Measurements from ENCODE around the gene PIP5KL1. TPM values are rescaled to one million over a fixed set of nuclear protein-coding genes. Genes with fewer than 3 reads are reported as not detected.

The PIP5KL1 gene
- total RNA-seq, 1 experiment from 2014 or later = 21.9 TPM

DNA sequence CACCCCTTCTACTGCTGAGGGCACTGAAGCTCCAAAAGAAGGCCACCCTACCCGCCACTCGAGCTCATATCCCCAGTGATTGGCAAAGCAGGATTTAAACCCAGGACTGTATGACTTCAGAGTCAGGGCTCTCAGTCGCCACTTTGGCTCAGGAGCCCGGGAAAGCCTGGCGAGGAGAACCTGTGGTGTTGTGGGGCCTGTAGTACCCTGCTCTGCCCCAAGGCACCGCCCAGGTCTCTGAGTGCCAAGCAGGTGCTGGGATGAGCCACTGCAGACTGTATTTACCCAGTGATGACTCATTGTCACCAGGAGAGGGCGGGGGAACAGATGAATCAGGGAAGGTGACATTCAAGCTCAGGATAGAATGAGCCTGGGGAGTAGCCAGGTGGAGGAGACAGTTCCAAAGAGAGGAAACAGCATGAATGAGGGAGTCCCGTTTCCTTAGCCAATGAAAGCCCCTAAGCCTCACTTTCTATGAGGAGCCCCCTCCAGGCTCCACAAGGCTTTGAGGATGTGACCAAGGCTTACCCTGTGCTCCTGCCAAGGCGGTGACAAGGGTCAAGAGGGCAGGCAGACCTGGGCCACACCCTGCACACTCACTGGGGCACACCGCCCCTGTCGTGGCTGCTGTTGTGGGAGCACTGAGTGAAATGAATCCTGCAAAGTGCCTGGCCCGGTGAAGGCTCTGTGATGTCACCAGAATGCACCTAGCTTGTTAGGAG lies 24.9 kb upstream of the PIP5KL1 start:
- BruUV-seq (replicated peaks) = no TSS peak
- peaks cover 92% of the 10 kb centered on the region for H3K79me2 ChIP-seq (ENCODE audit: low read depth)
- DNase-seq = peak; percentile 96 to 97
- peaks cover 53% of the 10 kb centered on the region for H3F3A ChIP-seq (ENCODE audit: insufficient read depth, low read depth)
- H3K4me2 ChIP-seq = peak overlapping the region; percentile 67
- peaks cover 48% of the 10 kb centered on the region for H4K20me1 ChIP-seq (ENCODE audit: insufficient read depth)
- intact Hi-C loops (cut with micrococcal nuclease; ENCODE audit: unreplicated experiment) = loop anchor here (1.0 to 2.0 kb wide), 5 partner anchors 13 to 80 kb away; partner anchors contain the start of gene DPM2
- H3K27me3 ChIP-seq (ENCODE audit: insufficient read depth, low read depth) = no peaks in the 10 kb centered on the region
- H3K9me3 ChIP-seq (ENCODE audit: insufficient read depth, low read depth) = no peaks in the 10 kb centered on the region; the same call in 1 of the 2 replicates
- POLR2A ChIA-PET (ENCODE audit: unreplicated experiment) = interaction anchor here (0.6 to 1.3 kb wide), 5 partner anchors 22 to 123 kb away, joined by 3 to 7 read pairs (median 5); no protein-coding TSS in a partner anchor
- H2AFZ ChIP-seq = no peak overlapping the region
- H3K9me2 ChIP-seq (ENCODE audit: insufficient read depth) = no peaks in the 10 kb centered on the region
- peaks cover 8% of the 10 kb centered on the region; the same call in 1 of the 2 replicates for H3K36me3 ChIP-seq (ENCODE audit: low read depth)
- CTCF ChIA-PET = interaction anchor here (0.5 to 3.0 kb wide), 8 partner anchors 11 to 465 kb away, joined by 3 to 11 read pairs (median 5); partner anchors contain the start of genes CDK9 and CERCAM
- no peak for TF ChIP-seq EZH2 (IDR thresholded peaks at IDR 0.05; ENCODE audit: low read depth)
- TF ChIP-seq, protein P1, sequence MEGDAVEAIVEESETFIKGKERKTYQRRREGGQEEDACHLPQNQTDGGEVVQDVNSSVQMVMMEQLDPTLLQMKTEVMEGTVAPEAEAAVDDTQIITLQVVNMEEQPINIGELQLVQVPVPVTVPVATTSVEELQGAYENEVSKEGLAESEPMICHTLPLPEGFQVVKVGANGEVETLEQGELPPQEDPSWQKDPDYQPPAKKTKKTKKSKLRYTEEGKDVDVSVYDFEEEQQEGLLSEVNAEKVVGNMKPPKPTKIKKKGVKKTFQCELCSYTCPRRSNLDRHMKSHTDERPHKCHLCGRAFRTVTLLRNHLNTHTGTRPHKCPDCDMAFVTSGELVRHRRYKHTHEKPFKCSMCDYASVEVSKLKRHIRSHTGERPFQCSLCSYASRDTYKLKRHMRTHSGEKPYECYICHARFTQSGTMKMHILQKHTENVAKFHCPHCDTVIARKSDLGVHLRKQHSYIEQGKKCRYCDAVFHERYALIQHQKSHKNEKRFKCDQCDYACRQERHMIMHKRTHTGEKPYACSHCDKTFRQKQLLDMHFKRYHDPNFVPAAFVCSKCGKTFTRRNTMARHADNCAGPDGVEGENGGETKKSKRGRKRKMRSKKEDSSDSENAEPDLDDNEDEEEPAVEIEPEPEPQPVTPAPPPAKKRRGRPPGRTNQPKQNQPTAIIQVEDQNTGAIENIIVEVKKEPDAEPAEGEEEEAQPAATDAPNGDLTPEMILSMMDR (conservative IDR thresholded peaks at IDR 0.05) = peak; percentile 68
- H3K4me1 ChIP-seq (replicated peaks; ENCODE audit: insufficient read depth) = peaks cover 59% of the 10 kb centered on the region
- peak overlapping the region; percentile 10; the same call in 1 of the 2 replicates for H3K4me3 ChIP-seq
- peak overlapping the region; percentile 82 for H3K27ac ChIP-seq

GRCh38 chr9:127954831-127955293 lies 24.3 kb upstream of the PIP5KL1 start:
- Histone ChIP-seq H3F3A (ENCODE audit: insufficient read depth, low read depth) (peaks cover 51% of the 10 kb centered on the region), H3K27ac (peak overlapping the region; percentile 82), H3K4me2 (peak overlapping the region; percentile 67), H4K20me1 (ENCODE audit: insufficient read depth) (peaks cover 53% of the 10 kb centered on the region), H3K27me3 (ENCODE audit: insufficient read depth, low read depth) (no peaks in the 10 kb centered on the region), H2AFZ (no peak overlapping the region), H3K36me3 (ENCODE audit: low read depth) (peaks cover 8% of the 10 kb centered on the region; the same call in 1 of the 2 replicates), H3K4me3 (peak overlapping the region; percentile 10; the same call in 1 of the 2 replicates), H3K9me3 (ENCODE audit: insufficient read depth, low read depth) (no peaks in the 10 kb centered on the region; the same call in 1 of the 2 replicates), H3K79me2 (ENCODE audit: low read depth) (peaks cover 92% of the 10 kb centered on the region), H3K9me2 (ENCODE audit: insufficient read depth) (no peaks in the 10 kb centered on the region), H3K4me1 (replicated peaks; ENCODE audit: insufficient read depth) (peaks cover 54% of the 10 kb centered on the region)
- DNase-seq = no peak
- ChIA-PET POLR2A (ENCODE audit: unreplicated experiment) (interaction anchor here (0.6 to 1.3 kb wide), 4 partner anchors 22 to 124 kb away, joined by 3 to 7 read pairs (median 4); no protein-coding TSS in a partner anchor), CTCF (interaction anchor here (0.6 to 3.0 kb wide), 7 partner anchors 12 to 466 kb away, joined by 3 to 11 read pairs (median 4); partner anchors contain the start of gene CERCAM)
- no peak for TF ChIP-seq EZH2 (IDR thresholded peaks at IDR 0.05; ENCODE audit: low read depth)
- TF ChIP-seq, protein P1 (conservative IDR thresholded peaks at IDR 0.05) = no peak
- intact Hi-C loops (cut with micrococcal nuclease; ENCODE audit: unreplicated experiment) = loop anchor here (1.0 to 2.0 kb wide), 5 partner anchors 13 to 80 kb away; partner anchors contain the start of gene DPM2
- BruUV-seq (replicated peaks) = no TSS peak

- H3K4me2 ChIP-seq = peak overlapping the region; percentile 67
- POLR2A ChIA-PET (ENCODE audit: unreplicated experiment) = no interaction called here
- no peak overlapping the region for H2AFZ ChIP-seq
- H4K20me1 ChIP-seq (ENCODE audit: insufficient read depth) = peaks cover 63% of the 10 kb centered on the region
- CTCF ChIA-PET = interaction anchor here (0.6 to 3.0 kb wide), 2 partner anchors 11 to 235 kb away, joined by 3 to 11 read pairs; no protein-coding TSS in a partner anchor
- peaks cover 49% of the 10 kb centered on the region for H3K4me1 ChIP-seq (replicated peaks; ENCODE audit: insufficient read depth)
- TF ChIP-seq, protein P1 (conservative IDR thresholded peaks at IDR 0.05) = no peak
- no peak for TF ChIP-seq EZH2 (IDR thresholded peaks at IDR 0.05; ENCODE audit: low read depth)
- peaks cover 8% of the 10 kb centered on the region; the same call in 1 of the 2 replicates for H3K36me3 ChIP-seq (ENCODE audit: low read depth)
- H3F3A ChIP-seq (ENCODE audit: insufficient read depth, low read depth) = peaks cover 47% of the 10 kb centered on the region
- H3K79me2 ChIP-seq (ENCODE audit: low read depth) = peaks cover 88% of the 10 kb centered on the region
- intact Hi-C loops (cut with micrococcal nuclease; ENCODE audit: unreplicated experiment) = loop anchor here (2.0 kb wide), 2 partner anchors 17 to 53 kb away; partner anchors contain the start of gene DPM2
- H3K9me2 ChIP-seq (ENCODE audit: insufficient read depth) = no peaks in the 10 kb centered on the region
- no peaks in the 10 kb centered on the region for H3K9me3 ChIP-seq (ENCODE audit: insufficient read depth, low read depth)
- no peak overlapping the region for H3K4me3 ChIP-seq
- no peak overlapping the region for H3K27ac ChIP-seq
- no TSS peak for BruUV-seq (replicated peaks)
- no peaks in the 10 kb centered on the region for H3K27me3 ChIP-seq (ENCODE audit: insufficient read depth, low read depth)
- DNase-seq = no peak
These were observed 23.4 kb upstream of the PIP5KL1 start for GRCh38 chr9:127953768-127954505.

All from PC-9 (cell line).